Endothelial cell (in vitro differentiated cells): Measurements from ENCODE around the gene LRIG2. TPM values are rescaled to one million over a fixed set of nuclear protein-coding genes. Genes with fewer than 3 reads are reported as not detected.
"Not testable (repeated sequence)": the region's sequence is repeated elsewhere in the genome, so short reads cannot be mapped to it uniquely, and the experiment has no call there.

ENCODE experiments used
- DNase-seq: peaks from one replicate; pipeline ENCODE4 v3.0.0; 2021; ENCODE audit warnings: low spot score
- H3K27ac Mint-ChIP-seq: one replicate; pipeline ENCODE4 v1.8.0; 2021; ENCODE audit warnings: mixed read lengths, inconsistent platforms; ENCODE audit not compliant: unreplicated experiment
- H3K27me3 Mint-ChIP-seq: one replicate; pipeline ENCODE4 v1.8.0; 2021; ENCODE audit warnings: mild to moderate bottlenecking, moderate library complexity, mixed read lengths, inconsistent platforms; ENCODE audit not compliant: unreplicated experiment
- H3K36me3 Mint-ChIP-seq: one replicate; pipeline ENCODE4 v1.8.0; 2021; ENCODE audit warnings: mild to moderate bottlenecking, low read depth, mixed read lengths, inconsistent platforms; ENCODE audit not compliant: unreplicated experiment
- H3K4me1 Mint-ChIP-seq: one replicate; pipeline ENCODE4 v1.8.0; 2021; ENCODE audit warnings: mild to moderate bottlenecking, mixed read lengths, inconsistent platforms; ENCODE audit not compliant: unreplicated experiment
- H3K4me3 Mint-ChIP-seq: one replicate; pipeline ENCODE4 v1.8.0; 2021; ENCODE audit warnings: mild to moderate bottlenecking, mixed read lengths, inconsistent platforms; ENCODE audit not compliant: unreplicated experiment
- H3K9me3 Mint-ChIP-seq: one replicate; pipeline ENCODE4 v1.8.0; 2021; ENCODE audit warnings: mixed read lengths, inconsistent platforms; ENCODE audit not compliant: unreplicated experiment
- total RNA-seq: library from RNA; stranded (reverse); fragmentation: NEBNext Ultra II Directional; extraction: Animal tissue kit (Norgen Biotek cat#: 25700); gene quantifications from one replicate; pipeline ENCODE4 v1.2.1, GENCODE V29; 2021; ENCODE audit not compliant: unreplicated experiment
- TF ChIP-seq, protein P1 (sequence below): fragments of 200-600 bp; sonication (generic); IDR thresholded peaks from one replicate; pipeline ENCODE4 v1.5.0; 2021; ENCODE audit warnings: antibody characterized with exemption; ENCODE audit not compliant: unreplicated experiment

Gene LRIG2
- total RNA-seq, 1 donor from 2014 or later = 23.0 TPM

- Mint-ChIP-seq H3K4me3 (no peak overlapping the region), H3K36me3 (no peaks in the 10 kb centered on the region), H3K27ac (no peak overlapping the region), H3K9me3 (no peaks in the 10 kb centered on the region), H3K27me3 (no peaks in the 10 kb centered on the region), H3K4me1 (peaks cover 20% of the 10 kb centered on the region)
- DNase-seq = no peak
- TF ChIP-seq, protein P1, sequence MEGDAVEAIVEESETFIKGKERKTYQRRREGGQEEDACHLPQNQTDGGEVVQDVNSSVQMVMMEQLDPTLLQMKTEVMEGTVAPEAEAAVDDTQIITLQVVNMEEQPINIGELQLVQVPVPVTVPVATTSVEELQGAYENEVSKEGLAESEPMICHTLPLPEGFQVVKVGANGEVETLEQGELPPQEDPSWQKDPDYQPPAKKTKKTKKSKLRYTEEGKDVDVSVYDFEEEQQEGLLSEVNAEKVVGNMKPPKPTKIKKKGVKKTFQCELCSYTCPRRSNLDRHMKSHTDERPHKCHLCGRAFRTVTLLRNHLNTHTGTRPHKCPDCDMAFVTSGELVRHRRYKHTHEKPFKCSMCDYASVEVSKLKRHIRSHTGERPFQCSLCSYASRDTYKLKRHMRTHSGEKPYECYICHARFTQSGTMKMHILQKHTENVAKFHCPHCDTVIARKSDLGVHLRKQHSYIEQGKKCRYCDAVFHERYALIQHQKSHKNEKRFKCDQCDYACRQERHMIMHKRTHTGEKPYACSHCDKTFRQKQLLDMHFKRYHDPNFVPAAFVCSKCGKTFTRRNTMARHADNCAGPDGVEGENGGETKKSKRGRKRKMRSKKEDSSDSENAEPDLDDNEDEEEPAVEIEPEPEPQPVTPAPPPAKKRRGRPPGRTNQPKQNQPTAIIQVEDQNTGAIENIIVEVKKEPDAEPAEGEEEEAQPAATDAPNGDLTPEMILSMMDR = no peak
Observed at GRCh38 chr1:113048064-113048463, 24.9 kb upstream of the LRIG2 start.

GRCh38 chr1:113053344-113054126 is 19.5 kb upstream of the LRIG2 start:
- H3K27ac Mint-ChIP-seq = no peak overlapping the region
- H3K36me3 Mint-ChIP-seq = no peaks in the 10 kb centered on the region
- DNase-seq = no peak
- peaks cover under 1% of the 10 kb centered on the region for H3K27me3 Mint-ChIP-seq
- no peaks in the 10 kb centered on the region for H3K9me3 Mint-ChIP-seq
- H3K4me3 Mint-ChIP-seq = no peak overlapping the region
- peaks cover 23% of the 10 kb centered on the region for H3K4me1 Mint-ChIP-seq
- TF ChIP-seq, protein P1 = no peak

DNA sequence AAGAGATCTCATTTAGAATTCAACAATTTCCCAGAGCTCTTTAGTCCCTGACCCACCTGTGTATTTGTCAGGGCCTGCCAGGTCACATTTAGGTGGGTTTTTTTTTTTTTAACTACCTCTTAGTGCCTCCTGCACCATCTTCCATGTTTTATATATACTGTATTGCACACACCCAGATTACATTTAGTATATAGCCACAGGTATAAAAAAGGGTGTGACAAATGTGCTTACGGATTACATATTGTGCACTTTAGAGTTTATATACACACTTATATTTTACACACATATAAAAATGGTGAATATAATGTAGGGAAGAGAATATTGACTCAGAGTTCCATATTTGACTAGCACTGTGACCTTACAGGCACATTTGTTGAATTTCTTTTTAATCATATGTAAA is 17.4 kb upstream of the LRIG2 start:
- H3K36me3 Mint-ChIP-seq = no peaks in the 10 kb centered on the region
- no peaks in the 10 kb centered on the region for H3K9me3 Mint-ChIP-seq

GRCh38 chr1:113057006-113057405 is 16.0 kb upstream of the LRIG2 start:
- Mint-ChIP-seq H3K36me3 (no peaks in the 10 kb centered on the region), H3K9me3 (no peaks in the 10 kb centered on the region), H3K27ac (peak overlapping the region; percentile 48), H3K27me3 (peaks cover 3% of the 10 kb centered on the region), H3K4me3 (no peak overlapping the region), H3K4me1 (peaks cover 33% of the 10 kb centered on the region)
- peak; percentile 45 for DNase-seq
- TF ChIP-seq, protein P1 = no peak

More for the DNA sequence above, 17.4 kb upstream of the LRIG2 start:
- Mint-ChIP-seq H3K4me3 (no peak overlapping the region), H3K4me1 (peaks cover 33% of the 10 kb centered on the region), H3K27me3 (peaks cover 3% of the 10 kb centered on the region), H3K27ac (no peak overlapping the region)
- no peak for DNase-seq
- TF ChIP-seq, protein P1 = no peak

DNA sequence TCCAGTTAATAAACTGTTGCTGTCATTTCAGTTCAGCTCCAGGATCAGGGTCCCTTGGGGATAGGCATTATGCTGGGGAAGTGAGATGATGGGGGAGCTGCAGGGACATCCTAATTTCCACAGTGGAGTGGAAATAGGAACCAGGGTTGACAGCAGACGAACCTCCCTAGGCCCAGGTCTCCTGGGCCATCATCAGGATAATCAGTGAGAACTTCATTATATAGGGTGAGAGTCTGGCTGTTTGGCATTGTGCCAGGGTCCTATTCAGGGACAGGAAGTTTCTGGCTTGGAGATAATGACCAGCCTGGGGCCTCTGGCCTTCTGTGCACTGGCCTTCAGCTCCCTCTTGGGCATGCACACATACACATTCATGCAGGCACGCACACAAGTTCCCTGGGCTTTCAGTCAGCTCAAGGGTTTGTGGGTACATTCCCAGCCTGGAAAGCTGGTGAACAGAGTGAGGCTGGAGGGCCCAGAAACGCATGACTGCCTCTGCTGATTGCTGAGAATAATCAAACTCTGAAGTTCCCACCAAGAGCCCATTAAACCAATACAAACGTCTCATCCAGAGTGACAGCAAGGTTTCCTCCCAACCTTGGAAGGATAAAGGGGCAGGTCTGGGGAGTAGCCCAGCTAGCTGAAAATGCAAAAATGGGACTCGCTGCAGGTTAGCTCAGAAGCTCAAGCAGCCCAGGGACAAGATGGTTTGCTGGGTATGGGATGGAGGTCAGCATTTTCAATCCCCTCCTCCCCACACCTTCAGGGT is 13.9 kb upstream of the LRIG2 start:
- no peak overlapping the region for H3K4me3 Mint-ChIP-seq
- H3K4me1 Mint-ChIP-seq = peaks cover 27% of the 10 kb centered on the region
- peak; percentile 32 for DNase-seq
- TF ChIP-seq, protein P1 = no peak
- no peaks in the 10 kb centered on the region for H3K9me3 Mint-ChIP-seq
- peaks cover 3% of the 10 kb centered on the region for H3K27me3 Mint-ChIP-seq
- H3K36me3 Mint-ChIP-seq = no peaks in the 10 kb centered on the region
- H3K27ac Mint-ChIP-seq = peak overlapping the region; percentile 84

- H3K4me3 Mint-ChIP-seq, H3K27ac Mint-ChIP-seq, H3K36me3 Mint-ChIP-seq, H3K9me3 Mint-ChIP-seq, H3K27me3 Mint-ChIP-seq, DNase-seq: not testable (repeated sequence)
- peaks cover 11% of the 10 kb centered on the region for H3K4me1 Mint-ChIP-seq
Observed at GRCh38 chr1:113063456-113063855, 9.5 kb upstream of the LRIG2 start.
